NK-92 (cell line): ENCODE measurements around the gene ZNF638.
"Not testable (repeated sequence)": the region's sequence is repeated elsewhere in the genome, so short reads cannot be mapped to it uniquely, and the experiment has no call there.

Experiments used
- DNase-seq: peaks from one replicate; lab custom pipeline; 2025; ENCODE audit not compliant: unreplicated experiment; lab: John Stamatoyannopoulos, UW

ZNF638 gene, protein sequence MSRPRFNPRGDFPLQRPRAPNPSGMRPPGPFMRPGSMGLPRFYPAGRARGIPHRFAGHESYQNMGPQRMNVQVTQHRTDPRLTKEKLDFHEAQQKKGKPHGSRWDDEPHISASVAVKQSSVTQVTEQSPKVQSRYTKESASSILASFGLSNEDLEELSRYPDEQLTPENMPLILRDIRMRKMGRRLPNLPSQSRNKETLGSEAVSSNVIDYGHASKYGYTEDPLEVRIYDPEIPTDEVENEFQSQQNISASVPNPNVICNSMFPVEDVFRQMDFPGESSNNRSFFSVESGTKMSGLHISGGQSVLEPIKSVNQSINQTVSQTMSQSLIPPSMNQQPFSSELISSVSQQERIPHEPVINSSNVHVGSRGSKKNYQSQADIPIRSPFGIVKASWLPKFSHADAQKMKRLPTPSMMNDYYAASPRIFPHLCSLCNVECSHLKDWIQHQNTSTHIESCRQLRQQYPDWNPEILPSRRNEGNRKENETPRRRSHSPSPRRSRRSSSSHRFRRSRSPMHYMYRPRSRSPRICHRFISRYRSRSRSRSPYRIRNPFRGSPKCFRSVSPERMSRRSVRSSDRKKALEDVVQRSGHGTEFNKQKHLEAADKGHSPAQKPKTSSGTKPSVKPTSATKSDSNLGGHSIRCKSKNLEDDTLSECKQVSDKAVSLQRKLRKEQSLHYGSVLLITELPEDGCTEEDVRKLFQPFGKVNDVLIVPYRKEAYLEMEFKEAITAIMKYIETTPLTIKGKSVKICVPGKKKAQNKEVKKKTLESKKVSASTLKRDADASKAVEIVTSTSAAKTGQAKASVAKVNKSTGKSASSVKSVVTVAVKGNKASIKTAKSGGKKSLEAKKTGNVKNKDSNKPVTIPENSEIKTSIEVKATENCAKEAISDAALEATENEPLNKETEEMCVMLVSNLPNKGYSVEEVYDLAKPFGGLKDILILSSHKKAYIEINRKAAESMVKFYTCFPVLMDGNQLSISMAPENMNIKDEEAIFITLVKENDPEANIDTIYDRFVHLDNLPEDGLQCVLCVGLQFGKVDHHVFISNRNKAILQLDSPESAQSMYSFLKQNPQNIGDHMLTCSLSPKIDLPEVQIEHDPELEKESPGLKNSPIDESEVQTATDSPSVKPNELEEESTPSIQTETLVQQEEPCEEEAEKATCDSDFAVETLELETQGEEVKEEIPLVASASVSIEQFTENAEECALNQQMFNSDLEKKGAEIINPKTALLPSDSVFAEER (N-terminal part only)

DNA sequence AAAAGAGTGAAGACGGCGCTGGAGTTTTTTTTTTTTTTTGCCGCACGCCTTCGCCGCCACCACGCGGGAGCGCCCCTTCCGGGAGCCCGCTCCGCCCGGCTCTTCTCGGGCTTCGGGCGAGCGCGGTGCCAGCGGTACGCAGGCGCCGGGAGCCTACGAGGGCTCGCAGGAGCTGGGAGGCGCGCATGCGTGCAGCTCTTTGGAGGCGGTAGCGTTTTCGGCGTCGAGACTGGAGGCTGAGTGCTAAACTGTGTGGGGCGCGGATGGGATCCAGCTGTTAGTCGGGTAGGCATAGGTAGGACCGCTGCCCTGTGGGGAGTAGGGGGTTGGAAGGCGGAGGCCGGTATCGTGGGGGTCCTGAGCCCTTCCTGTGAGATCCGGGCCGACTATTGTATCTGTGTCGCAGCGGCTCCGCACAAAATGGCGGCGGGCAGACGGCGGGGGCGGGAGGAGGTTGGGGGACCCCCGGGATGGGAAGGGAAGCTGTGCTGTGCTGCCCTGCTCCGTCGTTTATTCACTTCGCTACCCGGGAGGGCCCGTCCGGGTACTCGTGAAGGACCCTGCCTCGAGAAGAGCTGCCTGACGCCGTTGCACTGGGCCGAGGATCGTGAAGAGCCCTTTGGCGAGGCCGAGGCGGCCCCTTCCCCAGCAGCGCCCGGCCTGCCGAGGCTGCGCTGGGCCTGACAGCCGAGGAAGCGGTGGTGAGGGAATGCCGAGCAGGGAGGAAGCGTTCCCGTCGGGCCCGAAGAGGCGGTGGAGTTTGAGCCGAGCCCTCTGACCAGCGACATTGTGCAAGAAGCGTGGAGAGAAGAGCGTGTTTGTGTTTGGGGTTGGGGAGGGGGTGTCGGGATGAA lies at the start of gene ZNF638:
Gene ZNF638 (plus strand): TSS at position 202 of the 854 bp plus-strand sequence. CDS start 17,173 bp downstream, outside the sequence.
- peak; percentile 40 for DNase-seq

DNA sequence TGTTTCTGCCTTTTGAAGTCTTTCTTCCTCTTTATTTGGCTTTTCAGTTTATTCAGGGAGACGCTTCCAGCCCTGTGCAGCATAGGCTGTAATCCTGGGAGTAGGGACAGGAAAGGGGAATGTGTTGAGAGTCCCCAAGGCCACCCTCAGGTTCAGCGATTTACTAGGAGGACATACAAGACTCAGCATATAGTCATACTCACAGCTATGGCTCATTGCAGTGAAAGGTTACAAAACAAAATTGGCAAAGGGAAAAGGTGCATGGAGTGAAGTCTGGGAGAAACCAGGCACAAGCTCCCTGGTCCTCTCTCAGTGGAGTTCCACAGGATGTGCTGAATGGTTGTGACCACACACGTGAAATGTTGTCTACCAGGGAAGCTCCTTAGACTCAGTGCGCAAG lies 49.6 kb upstream of the ZNF638 start:
- DNase-seq: no peak

DNA sequence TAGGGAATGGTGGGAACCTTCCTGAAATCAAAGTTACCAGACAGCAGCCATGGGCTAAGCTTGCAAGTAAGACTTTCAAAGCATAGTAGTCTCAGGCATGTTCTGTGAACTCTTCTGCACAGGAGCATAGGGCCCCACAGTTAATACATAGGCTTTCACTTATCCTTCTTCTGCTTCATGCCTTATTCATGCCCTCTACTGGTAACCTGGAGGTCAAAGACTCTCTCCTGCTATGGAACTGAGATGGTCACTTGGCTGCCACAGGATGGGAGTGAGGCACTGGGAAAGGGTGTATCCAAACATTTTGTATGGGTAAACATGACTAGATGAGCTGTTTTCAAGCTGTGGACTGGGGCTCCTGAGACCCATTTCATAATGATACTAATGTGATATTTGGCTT lies 49.1 kb upstream of the ZNF638 start:
- DNase-seq: no peak

DNA sequence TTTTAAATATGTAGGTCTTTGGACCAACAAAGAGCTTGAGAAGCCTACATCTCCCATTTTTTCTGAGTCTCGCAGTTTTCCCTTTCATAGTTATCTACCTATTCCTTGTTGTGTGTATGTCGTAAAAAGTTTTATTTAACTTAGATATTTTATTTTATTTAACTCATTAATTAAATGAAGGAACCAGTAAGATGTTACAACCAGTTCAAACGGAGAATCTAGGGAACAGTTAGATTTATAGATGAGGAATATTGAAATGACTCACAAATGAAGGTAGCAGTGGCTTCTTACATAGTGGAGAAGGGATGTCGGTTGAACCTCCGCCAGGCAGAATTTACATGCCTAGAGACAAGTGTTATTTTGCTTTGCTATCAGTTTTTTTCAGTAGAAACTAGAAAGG lies 48.5 kb upstream of the ZNF638 start:
- DNase-seq: no peak

DNA sequence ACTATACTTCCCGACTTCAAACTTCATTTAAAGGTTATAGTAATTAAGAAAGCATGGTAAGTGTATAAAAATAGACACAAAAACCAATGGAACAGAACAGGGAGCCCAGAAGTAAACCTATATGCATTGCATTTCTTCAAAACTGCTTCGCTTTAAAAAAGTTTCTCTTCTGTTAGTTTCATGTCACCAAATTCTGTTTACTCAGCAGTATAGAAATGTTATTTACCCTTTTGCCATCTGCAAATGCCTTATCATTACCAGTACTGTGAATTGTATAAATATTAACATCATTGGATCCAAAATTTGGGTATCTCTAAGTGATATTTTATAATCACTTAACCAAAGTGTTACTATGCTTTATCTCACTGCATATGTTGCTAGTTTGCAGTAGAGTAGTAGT lies 45.9 kb upstream of the ZNF638 start:
- DNase-seq: no peak

DNA sequence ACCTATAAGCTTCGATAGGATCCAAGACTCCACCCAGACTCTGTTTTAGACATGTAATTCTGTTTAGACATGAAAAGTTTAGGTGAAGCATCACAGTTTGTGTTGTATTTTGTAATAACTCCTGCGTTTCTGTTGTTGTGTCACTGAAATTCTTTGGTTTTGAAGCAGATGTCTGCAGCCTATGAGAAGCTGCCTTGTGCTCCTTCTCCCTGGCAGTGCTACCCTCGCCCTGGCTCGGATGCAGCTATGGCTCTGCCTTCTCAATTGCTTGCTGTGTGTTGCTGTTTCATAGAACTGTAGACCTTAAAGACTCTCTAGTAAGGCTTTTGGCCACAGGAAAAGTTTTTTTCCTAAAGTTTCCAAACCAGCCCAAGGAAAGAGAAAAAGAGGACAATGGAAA lies 40.2 kb upstream of the ZNF638 start:
- DNase-seq: no peak

DNA sequence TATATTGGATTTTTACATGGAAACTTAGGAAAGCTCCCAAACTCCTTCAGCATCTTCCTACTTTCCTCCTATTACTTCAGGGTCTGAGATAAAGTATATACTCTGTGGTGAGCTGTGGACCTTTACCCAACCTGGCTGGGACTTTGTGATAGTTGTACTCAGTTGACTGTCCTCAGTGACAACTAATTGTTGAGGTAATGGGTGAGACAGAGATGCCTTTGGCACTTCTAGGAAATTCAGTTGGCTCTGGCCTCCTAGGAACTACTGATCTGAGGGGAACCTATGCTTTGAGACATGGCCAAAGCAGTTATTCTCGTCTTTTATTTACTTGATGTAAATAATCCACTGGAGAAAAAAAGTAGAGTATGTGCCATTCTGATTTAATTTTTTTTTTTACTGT lies 39.4 kb upstream of the ZNF638 start:
- DNase-seq: no peak

DNA sequence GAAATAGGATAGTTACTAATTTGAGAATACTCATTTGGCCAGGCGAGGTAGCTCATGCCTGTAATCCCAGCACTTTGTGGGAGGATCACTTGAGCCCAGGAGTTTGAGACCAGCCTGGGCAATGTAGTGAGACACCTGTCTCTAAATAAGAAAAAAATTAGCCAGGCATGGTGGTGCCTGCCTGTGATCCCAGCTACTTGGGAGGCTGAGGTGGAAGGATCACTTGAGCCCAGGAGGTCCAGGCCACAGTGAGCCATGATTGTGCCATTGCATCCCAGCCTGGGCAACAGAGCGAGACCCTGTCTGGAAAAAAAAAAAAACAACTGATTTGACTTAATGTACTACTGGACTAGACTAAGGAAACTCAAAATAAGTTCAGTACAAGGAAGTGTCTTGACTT lies 32.7 kb upstream of the ZNF638 start:
- DNase-seq: no peak

DNA sequence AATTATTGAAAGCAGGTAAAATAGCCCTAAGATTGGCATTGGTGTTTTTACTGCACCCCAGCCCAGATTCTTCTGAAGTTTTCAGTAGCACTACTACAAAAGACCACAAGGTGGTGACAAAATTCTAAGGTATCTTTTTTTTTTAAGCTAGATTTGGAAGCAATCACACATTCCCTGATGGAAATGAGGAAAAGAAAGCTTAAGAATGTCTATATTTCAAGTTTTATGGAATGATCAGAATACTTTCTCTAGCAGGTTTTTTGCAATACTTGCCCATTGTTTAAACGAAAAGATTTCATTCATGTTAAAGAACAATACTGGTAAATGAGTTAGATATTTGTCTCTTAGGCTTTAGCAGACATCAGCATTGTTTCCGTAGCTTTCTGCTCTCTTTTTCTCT lies 32.1 kb upstream of the ZNF638 start:
- no peak for DNase-seq

DNA sequence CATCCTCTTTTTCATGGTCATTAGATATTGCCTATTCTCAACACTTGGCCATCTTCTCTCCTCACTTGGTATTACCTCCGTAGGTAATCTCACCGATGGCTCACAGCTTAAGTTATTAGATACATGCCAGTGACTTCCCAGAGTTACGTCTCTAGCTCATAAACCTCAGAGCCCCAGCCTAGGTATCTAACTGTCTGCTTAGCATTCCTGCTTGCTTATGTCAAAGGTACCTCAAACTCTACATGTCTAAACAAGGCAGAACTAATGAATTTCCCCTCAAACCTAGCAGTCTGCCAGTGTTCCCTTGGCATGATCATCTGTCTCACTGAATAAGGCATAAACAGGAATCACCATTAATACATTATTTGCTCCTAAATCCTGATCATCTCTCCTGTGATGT lies 27.7 kb upstream of the ZNF638 start:
- DNase-seq: no peak

DNA sequence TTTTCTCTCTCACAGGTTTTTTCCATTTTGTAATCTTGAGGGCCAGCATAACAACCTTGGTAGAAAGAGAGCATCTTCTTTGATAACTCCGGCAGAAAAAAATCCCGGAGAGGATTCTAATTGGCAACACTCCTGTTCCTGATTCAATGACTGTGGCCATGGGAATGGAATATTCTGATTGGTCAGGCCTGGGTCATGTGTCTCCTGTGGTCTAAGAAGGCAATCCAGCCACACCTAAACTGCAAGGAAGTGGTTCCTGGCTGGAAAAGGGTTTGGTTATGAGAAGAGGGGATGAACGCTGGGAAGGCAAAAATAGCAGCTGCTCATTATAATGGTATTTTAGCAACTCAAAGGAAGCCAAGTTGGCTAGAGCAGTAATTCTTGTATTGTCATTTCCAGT lies 24.8 kb upstream of the ZNF638 start:
- no peak for DNase-seq

DNA sequence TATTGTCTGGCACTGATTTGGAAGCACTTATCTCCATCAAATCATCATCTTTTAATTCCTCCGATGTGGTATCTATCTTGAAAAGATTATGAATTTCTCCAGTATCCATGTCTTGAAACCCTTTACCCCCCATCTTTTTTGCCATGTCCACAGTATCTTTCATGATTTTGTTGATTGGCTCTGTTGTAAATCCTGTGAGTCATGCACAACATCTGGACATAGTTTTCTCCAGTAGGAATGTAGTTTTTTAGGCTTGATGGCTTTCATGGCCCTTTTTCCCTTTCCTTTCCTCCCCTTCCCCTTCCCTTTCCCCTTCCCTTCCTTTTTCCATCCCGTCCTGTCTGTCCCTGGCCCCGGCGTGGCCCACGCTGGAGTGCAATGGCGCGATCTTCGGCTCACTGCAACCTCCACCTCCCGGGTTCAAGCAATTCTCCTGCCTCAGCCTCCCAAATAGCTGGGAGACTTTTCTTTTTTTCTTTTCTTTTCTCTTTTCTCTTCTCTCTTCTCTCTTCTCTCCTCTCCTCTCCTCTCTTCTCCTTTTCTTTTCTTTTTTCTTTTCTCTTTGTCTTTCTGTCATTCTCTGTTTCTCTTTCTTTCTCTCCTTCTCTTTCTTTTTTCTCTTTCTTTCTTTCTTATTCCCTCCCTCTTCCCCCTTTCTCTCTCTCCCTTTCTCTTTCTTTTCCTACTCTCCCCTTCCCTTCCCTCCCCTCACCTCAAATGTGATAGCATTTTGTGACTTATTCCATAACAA lies 18.4 kb upstream of the ZNF638 start:
- DNase-seq: no peak

DNA sequence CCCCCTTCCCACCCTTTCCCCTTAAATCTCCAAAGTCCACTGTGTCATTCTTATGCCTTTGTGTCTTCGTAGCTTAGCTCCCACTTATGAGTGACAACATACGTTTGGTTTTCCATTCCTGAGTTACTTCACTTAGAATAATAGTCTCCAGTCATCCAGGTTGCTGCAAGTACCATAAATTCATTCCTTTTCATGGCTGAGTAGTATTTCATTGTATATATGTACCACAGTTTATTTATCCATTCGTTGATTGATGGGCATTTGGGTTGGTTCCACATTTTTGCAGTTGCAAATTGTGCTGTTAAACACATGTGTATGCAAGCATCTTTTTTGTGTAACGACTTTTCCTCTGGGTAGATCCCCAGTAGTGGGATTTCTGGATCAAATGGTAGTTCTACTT lies 14.5 kb upstream of the ZNF638 start:
- DNase-seq: no peak

DNA sequence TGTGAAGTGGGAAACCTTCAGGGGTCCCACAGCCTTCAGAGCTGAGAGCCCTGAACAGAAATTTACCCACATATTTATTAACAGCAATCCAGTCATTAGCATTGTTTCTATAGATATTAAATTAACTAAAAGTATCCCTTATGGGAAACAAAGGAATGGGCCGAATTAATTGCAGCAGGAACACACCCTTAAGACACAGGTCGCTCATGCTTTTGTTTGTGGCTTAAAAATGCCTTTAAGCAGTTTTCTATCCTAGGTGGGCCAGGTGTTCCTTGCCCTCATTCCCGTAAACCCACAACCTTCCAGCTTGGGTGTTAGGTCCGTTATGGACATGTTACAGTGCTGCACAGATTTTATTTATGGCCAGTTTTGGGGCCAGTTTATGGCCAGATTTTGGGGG lies 13.7 kb upstream of the ZNF638 start:
- not testable (repeated sequence) for DNase-seq

DNA sequence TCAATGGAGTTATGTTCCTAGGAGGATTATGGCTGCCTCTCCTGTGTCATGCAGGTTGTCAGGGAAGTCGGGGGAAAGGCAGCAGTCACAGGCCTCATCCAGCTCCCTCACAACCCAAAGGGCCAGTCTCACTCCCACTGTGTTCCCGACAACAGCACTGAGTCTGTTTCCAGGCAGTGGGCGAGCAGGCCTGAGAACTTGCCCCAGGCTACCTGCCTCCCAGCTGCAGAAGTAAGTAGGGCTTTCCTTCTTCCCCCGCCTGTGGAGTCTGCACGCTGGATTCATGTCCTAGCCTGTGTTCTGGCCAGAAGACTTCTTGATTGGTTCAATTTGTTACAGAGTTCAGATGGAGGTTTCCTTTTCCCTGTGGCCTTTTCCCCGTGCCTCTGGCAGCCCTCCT lies 8.2 kb upstream of the ZNF638 start:
- DNase-seq: no peak

DNA sequence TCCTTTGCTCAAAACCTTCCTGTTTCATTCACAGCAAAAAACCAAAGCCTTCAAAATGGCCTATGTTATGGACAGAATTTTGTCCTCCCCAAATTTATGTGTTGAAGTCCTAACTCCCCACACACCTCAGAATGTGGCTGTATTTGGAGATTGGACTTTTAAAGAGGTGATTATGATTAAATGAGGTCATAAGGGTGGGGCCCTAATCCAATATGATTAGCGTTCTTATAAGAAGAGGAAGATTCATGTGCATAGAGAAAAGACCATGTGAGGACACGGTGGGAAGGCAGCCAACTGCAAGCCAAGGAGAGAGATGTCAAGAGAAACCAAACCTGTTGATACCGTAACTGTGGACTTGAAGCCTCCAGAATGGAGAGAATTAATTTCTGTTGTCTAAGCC lies 4.6 kb upstream of the ZNF638 start:
- no peak for DNase-seq

DNA sequence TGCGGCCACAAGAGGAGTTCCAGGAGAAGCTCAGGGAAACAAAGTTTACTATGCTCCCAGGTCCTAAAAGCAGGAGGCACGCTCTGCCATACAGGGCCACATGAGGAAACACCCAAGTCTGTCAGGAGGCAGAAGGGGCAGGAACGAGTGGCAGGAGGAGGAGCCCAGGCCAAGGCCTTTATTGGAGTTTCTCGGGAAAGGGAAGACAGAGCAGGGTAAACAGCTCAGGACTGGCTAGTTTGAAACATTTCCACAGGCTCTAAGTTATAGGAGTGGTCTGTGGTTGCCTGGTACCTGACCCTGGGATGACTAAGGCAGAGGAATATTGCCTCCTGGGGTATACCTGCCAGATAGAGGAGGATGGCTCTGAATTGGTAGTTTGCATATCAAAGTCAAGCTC lies 3.7 kb upstream of the ZNF638 start:
- DNase-seq: no peak

DNA sequence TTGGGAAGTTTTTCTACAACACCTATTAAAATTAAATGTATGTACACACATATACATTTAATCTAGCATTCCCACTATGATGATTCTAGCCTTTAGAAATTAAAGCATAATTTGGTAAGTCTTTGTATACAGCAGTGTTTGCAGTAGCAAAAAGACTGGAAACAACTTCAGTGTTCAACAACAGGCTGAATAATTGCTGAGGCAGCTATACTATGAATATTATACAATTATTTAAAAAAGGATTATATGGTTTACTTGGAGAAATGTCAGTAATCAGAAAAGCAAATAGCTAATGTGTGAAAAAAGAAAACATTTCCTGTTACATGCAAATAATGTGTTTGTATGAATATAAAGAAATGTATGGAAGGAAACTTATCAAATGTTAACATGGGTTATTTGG lies 1.4 kb upstream of the ZNF638 start:
- DNase-seq: no peak

DNA sequence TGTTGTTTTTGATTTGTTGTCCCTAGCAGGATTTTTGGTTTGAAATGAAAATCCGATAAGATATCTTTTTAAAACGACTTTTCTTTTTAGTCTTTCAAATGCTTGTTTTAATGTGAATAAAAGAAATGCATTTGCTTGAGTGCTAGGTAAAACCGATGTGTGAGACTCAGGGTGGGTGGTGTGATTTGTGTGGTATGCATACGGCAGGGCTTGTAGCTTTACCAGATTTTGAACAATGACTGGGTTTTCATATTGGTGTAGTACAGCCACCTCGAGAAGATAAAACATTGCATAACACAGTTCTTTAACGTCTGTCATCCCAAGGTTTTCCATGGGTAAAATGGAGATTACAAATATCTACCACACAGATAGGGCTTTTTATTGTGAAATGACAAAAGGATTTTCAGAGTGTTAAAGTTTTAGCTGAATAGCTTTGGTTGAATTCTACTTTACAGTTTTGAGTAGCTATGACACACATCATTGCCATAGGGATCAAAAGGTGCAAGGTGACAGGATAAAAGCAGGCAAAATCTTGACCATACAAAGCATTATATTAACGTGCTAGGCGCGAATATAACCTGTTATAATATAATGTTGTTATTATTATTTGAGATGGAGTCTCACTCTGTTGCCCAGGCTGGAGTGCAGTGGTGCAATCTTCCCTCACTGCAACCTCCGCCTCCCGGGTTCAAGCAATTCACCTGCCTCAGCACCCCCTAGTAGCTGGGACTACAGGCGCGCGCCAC lies 824 bp upstream of the ZNF638 start:
- no peak for DNase-seq

DNA sequence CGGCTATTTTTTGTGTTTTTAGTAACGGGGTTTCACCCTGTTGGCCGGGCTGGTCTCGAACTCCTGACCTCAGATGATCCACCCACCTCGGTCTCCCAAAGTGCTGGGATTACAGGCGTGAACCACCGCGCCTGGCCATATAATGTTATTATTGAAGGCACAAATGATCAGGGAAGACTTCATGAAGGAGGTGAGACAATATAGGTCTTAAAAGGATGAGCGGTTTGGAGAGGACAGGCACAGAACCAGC lies 326 bp upstream of the ZNF638 start:
- not testable (repeated sequence) for DNase-seq
